Superior temporal gyrus (tissue), 1 donor: Measurements from ENCODE around the gene KCNQ1.

Source experiments
- DNase-seq: peaks from one replicate; pipeline ENCODE4 v3.0.0-alpha.2; 2016; ENCODE audit errors: extremely low spot score

Gene KCNQ1

GRCh38 chr11:2819316-2819715 is 374.5 kb downstream of the KCNQ1 start:
- DNase-seq: no peak

DNA sequence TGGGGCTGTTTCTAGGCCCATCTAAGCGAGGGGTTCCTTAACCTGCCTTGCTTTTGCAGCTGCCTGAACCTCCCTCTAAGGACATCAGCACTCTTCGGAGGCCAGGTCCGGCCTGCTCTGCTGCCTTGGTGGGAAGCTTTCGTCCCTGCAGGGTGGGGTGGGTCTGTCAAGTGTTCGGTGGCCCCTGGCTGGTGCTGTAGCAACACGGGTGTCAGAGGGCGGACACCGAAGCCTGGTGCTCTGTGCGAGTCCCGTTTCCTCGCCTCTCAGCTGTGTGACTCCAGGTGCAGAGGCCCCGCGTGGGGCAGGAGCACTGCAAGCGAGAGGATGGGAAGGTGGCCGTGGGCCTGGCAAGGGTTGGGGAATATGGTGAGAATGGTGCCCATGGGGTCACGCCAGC is 376.2 kb downstream of the KCNQ1 start:
- no peak for DNase-seq

GRCh38 chr11:2821891-2822290 is 377.1 kb downstream of the KCNQ1 start:
- DNase-seq: no peak

- DNase-seq: no peak
These were observed 380.0 kb downstream of the KCNQ1 start for GRCh38 chr11:2824851-2825250.

DNA sequence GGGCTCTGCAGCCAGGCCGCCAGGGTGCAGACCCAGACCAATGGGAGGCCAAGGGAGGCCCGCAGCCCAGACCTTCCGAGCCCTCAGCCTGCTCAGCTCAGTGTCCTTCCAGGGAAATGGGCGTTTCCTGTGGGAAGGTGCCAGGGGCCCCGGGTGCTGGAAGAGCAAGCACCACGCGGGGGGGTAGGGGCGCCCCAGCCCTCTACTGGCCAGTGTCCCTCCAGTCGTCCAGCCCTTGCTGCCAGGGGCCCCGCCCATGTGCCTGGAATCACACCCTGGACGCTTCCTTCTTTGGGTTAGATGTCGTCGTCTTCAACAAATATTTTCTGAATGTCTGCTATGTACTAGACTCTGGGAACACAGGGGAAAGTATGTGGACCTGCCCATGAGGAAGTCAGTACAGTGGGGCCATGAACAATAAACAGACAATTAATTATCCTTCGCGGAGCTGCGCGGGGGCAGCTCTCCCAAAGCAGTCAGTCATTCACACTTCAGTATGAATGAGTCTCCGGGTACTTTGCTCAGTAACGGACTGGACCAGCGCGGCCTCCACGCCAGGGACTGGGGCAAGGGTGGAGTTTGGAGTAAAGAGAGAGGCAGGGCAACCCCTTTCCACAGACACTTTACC is 380.6 kb downstream of the KCNQ1 start:
- no peak for DNase-seq

GRCh38 chr11:2825889-2826678 is 381.3 kb downstream of the KCNQ1 start:
- no peak for DNase-seq

- DNase-seq: no peak
These were observed 381.9 kb downstream of the KCNQ1 start for GRCh38 chr11:2826679-2827056.

DNA sequence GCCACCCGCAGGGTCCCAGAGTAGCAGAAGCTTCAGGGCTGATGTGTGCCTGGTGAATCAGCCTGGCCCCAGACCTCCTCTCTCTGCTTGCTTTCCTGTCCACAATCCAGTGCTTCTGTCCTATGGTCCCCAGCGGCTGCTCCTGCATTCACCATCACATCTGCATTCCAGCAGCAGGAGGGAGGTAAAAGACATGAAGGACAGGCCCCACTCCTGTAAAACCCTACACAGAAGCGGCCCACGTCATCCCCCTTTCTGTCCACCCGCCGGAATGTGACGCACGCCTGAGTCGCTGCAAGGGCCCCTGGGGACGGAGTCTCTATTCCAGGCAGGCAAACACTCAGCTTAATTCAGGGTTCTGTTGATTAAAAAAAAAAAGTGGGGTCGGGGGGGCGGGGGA is 382.4 kb downstream of the KCNQ1 start:
- DNase-seq: no peak

DNA sequence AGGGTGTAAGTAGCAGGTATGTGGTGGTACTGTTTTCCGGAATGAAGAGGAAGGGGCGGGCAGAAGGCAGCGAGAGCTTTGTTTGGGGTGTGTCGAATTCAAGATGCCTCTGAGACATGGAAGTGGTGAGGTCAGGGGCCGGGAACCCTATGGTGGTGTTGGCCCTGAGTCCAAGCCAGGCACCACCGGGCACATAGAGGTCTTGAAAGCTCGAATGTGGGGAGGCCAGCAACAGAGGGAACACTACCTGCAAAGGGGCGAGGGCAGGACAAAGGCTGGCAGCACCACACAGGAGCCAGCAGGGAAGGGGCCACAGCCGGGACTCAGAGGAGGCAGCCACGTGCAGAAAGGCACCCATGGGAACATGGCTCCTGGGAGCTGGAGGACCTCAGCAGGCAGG is 383.0 kb downstream of the KCNQ1 start:
- DNase-seq: no peak

GRCh38 chr11:2828585-2829330 is 383.9 kb downstream of the KCNQ1 start:
- DNase-seq: no peak

- DNase-seq: no peak
These were observed 385.4 kb downstream of the KCNQ1 start for GRCh38 chr11:2830030-2830812.

- DNase-seq: no peak
These were observed 386.1 kb downstream of the KCNQ1 start for GRCh38 chr11:2830886-2831285.

GRCh38 chr11:2831781-2832532 is 387.1 kb downstream of the KCNQ1 start:
- no peak for DNase-seq

GRCh38 chr11:2832533-2833020 is 387.8 kb downstream of the KCNQ1 start:
- DNase-seq: no peak

DNA sequence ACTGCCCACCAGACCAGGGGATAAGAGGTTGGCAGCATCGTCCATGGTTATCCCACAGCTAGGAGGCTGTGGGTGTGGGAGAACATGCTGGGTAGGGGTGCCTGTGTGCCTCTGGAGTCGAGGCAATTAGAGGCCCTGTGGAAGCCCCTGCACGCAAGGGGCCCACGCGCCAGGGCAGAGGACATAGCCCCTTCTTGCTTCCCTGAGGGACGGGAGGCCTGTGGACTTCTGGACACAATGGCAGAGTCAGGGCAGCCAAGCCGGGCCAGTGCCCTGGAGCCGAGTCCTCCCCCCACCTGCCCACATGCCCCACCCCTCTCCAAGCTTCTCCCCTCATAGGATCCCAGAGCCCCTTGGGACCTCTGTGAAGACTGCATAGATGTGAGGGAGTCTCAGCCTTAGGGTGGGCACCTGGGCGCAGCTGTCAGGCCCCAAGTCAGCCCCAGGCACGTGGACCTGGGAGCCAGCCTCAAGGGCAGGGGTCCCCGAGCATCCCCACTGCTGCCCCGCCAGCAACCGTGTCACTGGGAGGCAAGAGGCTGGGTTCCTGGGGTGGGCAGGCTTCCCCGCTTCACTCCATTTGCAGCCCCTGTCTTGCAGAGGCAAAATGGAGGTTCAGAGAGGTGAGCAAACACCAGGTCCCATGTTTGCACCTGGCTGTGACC is 388.4 kb downstream of the KCNQ1 start:
- DNase-seq: no peak

DNA sequence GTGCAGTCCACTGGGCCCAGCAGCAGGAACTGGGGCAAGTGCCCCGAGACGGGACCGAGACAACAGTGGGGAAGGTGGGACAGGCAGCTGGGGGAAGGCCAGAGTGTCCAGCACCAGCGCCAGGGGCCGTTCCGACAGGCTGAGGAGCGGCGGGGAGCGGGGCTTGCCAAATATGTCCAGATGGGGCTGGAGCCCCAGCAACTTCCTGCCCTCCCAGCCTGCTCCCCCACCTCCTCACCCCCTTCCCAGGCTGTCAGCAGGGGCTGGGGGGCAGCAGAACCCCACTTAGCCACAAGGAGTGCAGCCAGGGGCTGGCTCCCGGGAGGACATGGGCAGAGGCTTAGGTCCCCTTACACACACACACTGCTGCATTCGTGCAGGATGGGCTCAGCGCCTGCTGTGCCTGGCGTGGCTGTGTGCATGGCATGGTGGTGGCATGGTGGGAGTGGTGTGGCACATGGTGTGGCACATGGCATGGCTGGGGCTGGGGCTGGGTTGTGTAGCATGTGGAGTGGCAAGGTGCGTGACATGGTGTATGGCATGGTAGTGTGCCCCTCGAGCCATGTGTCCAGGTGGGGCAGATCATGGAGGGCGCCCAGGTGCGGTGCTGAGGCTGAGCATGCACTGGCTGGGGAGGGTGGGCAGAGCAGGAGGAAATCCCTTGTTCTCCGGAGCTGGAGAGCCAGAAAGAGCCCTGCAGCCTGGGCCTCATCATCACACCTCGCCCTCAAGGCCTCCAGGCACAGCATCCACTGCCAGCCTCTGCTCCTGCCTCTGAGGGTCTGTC is 389.1 kb downstream of the KCNQ1 start:
- DNase-seq: no peak

DNA sequence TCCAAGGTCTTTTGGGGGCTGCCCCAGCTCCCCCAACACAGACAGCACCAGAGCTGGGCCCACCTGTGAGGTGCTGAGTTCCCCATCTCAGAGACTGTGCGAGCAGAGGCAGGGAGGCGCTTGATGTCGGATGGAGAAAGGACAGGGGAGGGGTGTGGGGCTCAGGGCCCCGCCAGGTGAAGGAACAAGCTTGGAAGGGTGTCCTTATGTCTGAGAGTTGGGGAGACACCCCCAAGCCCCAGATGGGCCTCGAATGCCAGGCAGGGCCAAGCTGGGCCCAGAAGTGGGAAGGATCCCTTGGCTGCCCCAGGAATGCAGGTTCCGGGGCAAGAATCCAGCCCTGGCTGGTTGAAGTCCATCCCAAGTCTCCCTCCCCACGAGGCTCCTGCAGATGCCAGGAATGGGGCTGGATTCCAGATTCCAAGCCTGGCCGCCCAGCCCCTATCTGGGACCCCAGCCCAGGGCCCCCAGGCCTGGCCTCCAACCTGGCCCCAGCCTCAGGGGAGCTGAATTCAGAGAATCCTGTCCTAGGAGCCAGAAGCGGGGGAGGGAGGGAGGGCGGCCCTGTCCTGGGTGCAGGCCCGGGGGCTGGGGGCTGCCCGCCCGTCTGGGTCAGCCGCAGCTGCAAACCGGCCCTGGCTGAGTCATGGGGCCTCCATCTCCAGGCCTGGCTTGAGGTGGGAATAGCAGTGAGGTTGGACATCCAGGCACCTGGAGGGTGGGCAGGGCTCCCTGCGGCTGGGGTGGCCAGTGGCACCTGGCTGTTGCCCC is 389.9 kb downstream of the KCNQ1 start:
- DNase-seq: no peak

DNA sequence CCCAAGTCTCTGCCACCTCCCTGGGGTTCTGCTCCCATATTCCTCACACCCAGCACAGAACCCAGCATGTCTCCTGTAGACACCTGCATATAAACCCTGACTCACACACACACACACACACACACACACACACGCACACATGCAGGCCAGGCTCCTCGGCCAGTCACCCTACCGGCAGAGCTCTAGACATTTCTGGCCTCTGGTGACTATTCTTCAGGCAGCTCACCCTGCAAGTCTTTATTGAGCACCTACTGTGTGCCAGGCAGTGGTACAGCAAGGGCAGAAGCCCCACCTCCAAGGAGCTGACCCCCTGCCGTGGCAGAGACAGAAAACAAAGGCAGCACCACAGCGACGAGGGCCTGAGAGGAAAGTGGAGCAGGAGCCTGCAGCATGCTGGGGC is 390.5 kb downstream of the KCNQ1 start:
- DNase-seq: no peak

GRCh38 chr11:2835751-2836150 is 390.9 kb downstream of the KCNQ1 start:
- DNase-seq: no peak
